Natural killer cell treated with Interleukin-12 subunit alpha and Interleukin-12 subunit beta and Interleukin-15 and Interleukin-18, amount 100 ng/mL, for 72 hours (primary cell): ENCODE results near the gene DLGAP1. TPM values are rescaled to one million over a fixed set of nuclear protein-coding genes. Genes with fewer than 3 reads are reported as not detected.

Experiments
- ATAC-seq, 2 donors: fragments of 150-1000 bp; cut with Tn5 transposase in 1 of 2; sonication (Bioruptor Pico), chemical (Tn5 transposase) in 1 of 2; 2 replicates each; pipeline ENCODE4 v1.10.0; 2021
- DNase-seq: peaks from one replicate; pipeline ENCODE4 v3.0.0; 2022; ENCODE audit warnings: low spot score
- H3K27ac Mint-ChIP-seq, 2 donors: 1 replicate in 1 of 2; 2 replicates in 1 of 2; pipeline ENCODE4 v1.8.0; 2022; ENCODE audit warnings: mixed read lengths in 2 of 2, mild to moderate bottlenecking in 1 of 2, moderate library complexity in 1 of 2
- H3K27me3 Mint-ChIP-seq, 2 donors: 1 replicate in 1 of 2; 2 replicates in 1 of 2; pipeline ENCODE4 v1.8.0; 2022; ENCODE audit warnings: mixed read lengths in 2 of 2
- H3K36me3 Mint-ChIP-seq: one replicate; pipeline ENCODE4 v1.8.0; 2022; ENCODE audit warnings: mixed read lengths
- H3K4me1 Mint-ChIP-seq, 2 donors: 1 replicate in 1 of 2; 2 replicates in 1 of 2; pipeline ENCODE4 v1.8.0; 2022; ENCODE audit warnings: low read depth in 2 of 2, mixed read lengths in 2 of 2, mild to moderate bottlenecking in 1 of 2
- H3K4me3 Mint-ChIP-seq: one replicate; pipeline ENCODE4 v1.8.0; 2022; ENCODE audit warnings: mixed read lengths
- H3K9me3 Mint-ChIP-seq: 2 replicates; pipeline ENCODE4 v1.8.0; 2022; ENCODE audit warnings: mixed read lengths
- total RNA-seq, 2 donors: library from RNA; stranded (reverse); gene quantifications; one replicate each; pipeline ENCODE4 v1.2.3, GENCODE V29; 2022

Gene DLGAP1
- total RNA-seq, 2 donors from 2014 or later: not detected

GRCh38 chr18:3885209-3885792, 569.8 kb downstream of the DLGAP1 start:
- Mint-ChIP-seq H3K27ac (no peak overlapping the region), H3K4me1 (no peaks in the 10 kb centered on the region)
- no peak for ATAC-seq

GRCh38 chr18:3879836-3880120, 575.3 kb downstream of the DLGAP1 start:
- no peak overlapping the region for H3K27ac Mint-ChIP-seq
- DNase-seq (no peak), ATAC-seq (peak; percentile 6 to 31)
- H3K27me3 Mint-ChIP-seq: peaks cover 3 to 8% of the 10 kb centered on the region in 2 donors
- H3K36me3 Mint-ChIP-seq: no peaks in the 10 kb centered on the region
- H3K9me3 Mint-ChIP-seq: no peaks in the 10 kb centered on the region
- H3K4me3 Mint-ChIP-seq: no peak overlapping the region
- H3K4me1 Mint-ChIP-seq: no peaks in the 10 kb centered on the region

More at GRCh38 chr18:3885209-3885792, 569.8 kb downstream of the DLGAP1 start:
- DNase-seq: no peak
- no peaks in the 10 kb centered on the region for H3K9me3 Mint-ChIP-seq
- H3K36me3 Mint-ChIP-seq: no peaks in the 10 kb centered on the region
- no peak overlapping the region for H3K4me3 Mint-ChIP-seq
- H3K27me3 Mint-ChIP-seq: peaks cover 6 to 10% of the 10 kb centered on the region in 2 donors

- peak overlapping the region in 1 of 2 donors; percentile 36 for H3K27ac Mint-ChIP-seq
- H3K4me3 Mint-ChIP-seq: no peak overlapping the region
- H3K27me3 Mint-ChIP-seq: peaks cover 3 to 11% of the 10 kb centered on the region in 2 donors
- H3K4me1 Mint-ChIP-seq: no peaks in the 10 kb centered on the region
- H3K36me3 Mint-ChIP-seq: no peaks in the 10 kb centered on the region
- H3K9me3 Mint-ChIP-seq: no peaks in the 10 kb centered on the region
- ATAC-seq (peak; percentile 20 to 48), DNase-seq (no peak)
Measured at GRCh38 chr18:3879114-3879835, 575.8 kb downstream of the DLGAP1 start.

GRCh38 chr18:3878401-3878800, 576.7 kb downstream of the DLGAP1 start:
- H3K9me3 Mint-ChIP-seq: no peaks in the 10 kb centered on the region
- ATAC-seq: no peak
- no peak for DNase-seq

GRCh38 chr18:3877678-3878077, 577.4 kb downstream of the DLGAP1 start:
- no peak overlapping the region for H3K4me3 Mint-ChIP-seq
- H3K27ac Mint-ChIP-seq: peak overlapping the region in 1 of 2 donors; percentile 2
- no peak for ATAC-seq

More at GRCh38 chr18:3878401-3878800, 576.7 kb downstream of the DLGAP1 start:
- peak overlapping the region in 1 of 2 donors; percentile 36 for H3K27ac Mint-ChIP-seq
- no peaks in the 10 kb centered on the region for H3K36me3 Mint-ChIP-seq
- peaks cover 0 to 6% of the 10 kb centered on the region in 2 donors for H3K4me1 Mint-ChIP-seq
- peak overlapping the region; percentile 60 for H3K4me3 Mint-ChIP-seq
- peaks cover 7 to 20% of the 10 kb centered on the region in 2 donors for H3K27me3 Mint-ChIP-seq

GRCh38 chr18:3875961-3876360, 579.1 kb downstream of the DLGAP1 start:
- ATAC-seq: no peak
- H3K27ac Mint-ChIP-seq: no peak overlapping the region
- no peak for DNase-seq
- no peaks in the 10 kb centered on the region for H3K9me3 Mint-ChIP-seq
- H3K36me3 Mint-ChIP-seq: no peaks in the 10 kb centered on the region
- H3K4me1 Mint-ChIP-seq: peaks cover 0 to 6% of the 10 kb centered on the region in 2 donors
- H3K27me3 Mint-ChIP-seq: peaks cover 14 to 37% of the 10 kb centered on the region in 2 donors
- no peak overlapping the region for H3K4me3 Mint-ChIP-seq

More at GRCh38 chr18:3877678-3878077, 577.4 kb downstream of the DLGAP1 start:
- peaks cover 0 to 6% of the 10 kb centered on the region in 2 donors for H3K4me1 Mint-ChIP-seq
- no peak for DNase-seq
- no peaks in the 10 kb centered on the region for H3K9me3 Mint-ChIP-seq
- peaks cover 10 to 27% of the 10 kb centered on the region in 2 donors for H3K27me3 Mint-ChIP-seq
- no peaks in the 10 kb centered on the region for H3K36me3 Mint-ChIP-seq

GRCh38 chr18:3875376-3875775, 579.7 kb downstream of the DLGAP1 start:
- DNase-seq (no peak), ATAC-seq (no peak)
- peaks cover 15 to 40% of the 10 kb centered on the region in 2 donors for H3K27me3 Mint-ChIP-seq
- H3K4me1 Mint-ChIP-seq: peaks cover 0 to 6% of the 10 kb centered on the region in 2 donors
- H3K9me3 Mint-ChIP-seq: no peaks in the 10 kb centered on the region
- H3K4me3 Mint-ChIP-seq: no peak overlapping the region
- H3K36me3 Mint-ChIP-seq: no peaks in the 10 kb centered on the region
- H3K27ac Mint-ChIP-seq: no peak overlapping the region

- no peak for ATAC-seq
- no peaks in the 10 kb centered on the region for H3K36me3 Mint-ChIP-seq
- peaks cover 15 to 40% of the 10 kb centered on the region in 2 donors for H3K27me3 Mint-ChIP-seq
- H3K27ac Mint-ChIP-seq: no peak overlapping the region
- DNase-seq: no peak
- no peak overlapping the region for H3K4me3 Mint-ChIP-seq
- peaks cover 0 to 6% of the 10 kb centered on the region in 2 donors for H3K4me1 Mint-ChIP-seq
- H3K9me3 Mint-ChIP-seq: no peaks in the 10 kb centered on the region
Measured at GRCh38 chr18:3874581-3874980, 580.5 kb downstream of the DLGAP1 start.

- no peaks in the 10 kb centered on the region for H3K9me3 Mint-ChIP-seq
- ATAC-seq (no peak), DNase-seq (no peak)
- H3K4me3 Mint-ChIP-seq: no peak overlapping the region
- no peak overlapping the region for H3K27ac Mint-ChIP-seq
- H3K4me1 Mint-ChIP-seq: peaks cover 0 to 6% of the 10 kb centered on the region in 2 donors
- H3K36me3 Mint-ChIP-seq: no peaks in the 10 kb centered on the region
- peaks cover 15 to 40% of the 10 kb centered on the region in 2 donors for H3K27me3 Mint-ChIP-seq
Measured at GRCh38 chr18:3874125-3874524, 581.0 kb downstream of the DLGAP1 start.

- peaks cover 0 to 6% of the 10 kb centered on the region in 2 donors for H3K4me1 Mint-ChIP-seq
- H3K36me3 Mint-ChIP-seq: no peaks in the 10 kb centered on the region
- no peak overlapping the region for H3K4me3 Mint-ChIP-seq
- peaks cover 15 to 40% of the 10 kb centered on the region in 2 donors for H3K27me3 Mint-ChIP-seq
- H3K9me3 Mint-ChIP-seq: no peaks in the 10 kb centered on the region
- ATAC-seq (no peak), DNase-seq (no peak)
- no peak overlapping the region for H3K27ac Mint-ChIP-seq
Measured at GRCh38 chr18:3873698-3874097, 581.4 kb downstream of the DLGAP1 start.

- no peak overlapping the region for H3K27ac Mint-ChIP-seq
- ATAC-seq: no peak
Measured at GRCh38 chr18:3873211-3873610, 581.9 kb downstream of the DLGAP1 start.

GRCh38 chr18:3872641-3873040, 582.5 kb downstream of the DLGAP1 start:
- DNase-seq (no peak), ATAC-seq (no peak)
- Mint-ChIP-seq H3K36me3 (no peaks in the 10 kb centered on the region), H3K27me3 (peaks cover 18 to 40% of the 10 kb centered on the region in 2 donors), H3K27ac (no peak overlapping the region), H3K4me3 (no peak overlapping the region), H3K4me1 (peaks cover 0 to 6% of the 10 kb centered on the region in 2 donors), H3K9me3 (no peaks in the 10 kb centered on the region)

More at GRCh38 chr18:3873211-3873610, 581.9 kb downstream of the DLGAP1 start:
- no peaks in the 10 kb centered on the region for H3K9me3 Mint-ChIP-seq
- peaks cover 0 to 6% of the 10 kb centered on the region in 2 donors for H3K4me1 Mint-ChIP-seq
- no peak overlapping the region for H3K4me3 Mint-ChIP-seq
- no peaks in the 10 kb centered on the region for H3K36me3 Mint-ChIP-seq
- peaks cover 15 to 40% of the 10 kb centered on the region in 2 donors for H3K27me3 Mint-ChIP-seq
- no peak for DNase-seq

GRCh38 chr18:3871687-3872086, 583.4 kb downstream of the DLGAP1 start:
- peaks cover 18 to 40% of the 10 kb centered on the region in 2 donors for H3K27me3 Mint-ChIP-seq
- H3K9me3 Mint-ChIP-seq: no peaks in the 10 kb centered on the region
- H3K4me3 Mint-ChIP-seq: no peak overlapping the region
- H3K36me3 Mint-ChIP-seq: no peaks in the 10 kb centered on the region
- no peak overlapping the region for H3K27ac Mint-ChIP-seq
- H3K4me1 Mint-ChIP-seq: peaks cover 0 to 6% of the 10 kb centered on the region in 2 donors
- no peak for ATAC-seq
- DNase-seq: no peak

GRCh38 chr18:3870914-3871313, 584.2 kb downstream of the DLGAP1 start:
- ATAC-seq: no peak
- H3K27ac Mint-ChIP-seq: no peak overlapping the region

More at GRCh38 chr18:3870914-3871313, 584.2 kb downstream of the DLGAP1 start:
- H3K9me3 Mint-ChIP-seq: no peaks in the 10 kb centered on the region
- no peaks in the 10 kb centered on the region for H3K36me3 Mint-ChIP-seq
- peaks cover 14 to 33% of the 10 kb centered on the region in 2 donors for H3K27me3 Mint-ChIP-seq
- no peak for DNase-seq
- peaks cover 0 to 6% of the 10 kb centered on the region in 2 donors for H3K4me1 Mint-ChIP-seq
- H3K4me3 Mint-ChIP-seq: no peak overlapping the region
